ENCODE results near the gene EPS8L3. TPM values are rescaled to one million over a fixed set of nuclear protein-coding genes. Genes with fewer than 3 reads are reported as not detected.

Gene EPS8L3
- total and polyA plus RNA-seq, 10 of the 15 experiments (the other 5 are each of a cell fraction or from before 2014, with no cell fraction given) = not detected

DNA sequence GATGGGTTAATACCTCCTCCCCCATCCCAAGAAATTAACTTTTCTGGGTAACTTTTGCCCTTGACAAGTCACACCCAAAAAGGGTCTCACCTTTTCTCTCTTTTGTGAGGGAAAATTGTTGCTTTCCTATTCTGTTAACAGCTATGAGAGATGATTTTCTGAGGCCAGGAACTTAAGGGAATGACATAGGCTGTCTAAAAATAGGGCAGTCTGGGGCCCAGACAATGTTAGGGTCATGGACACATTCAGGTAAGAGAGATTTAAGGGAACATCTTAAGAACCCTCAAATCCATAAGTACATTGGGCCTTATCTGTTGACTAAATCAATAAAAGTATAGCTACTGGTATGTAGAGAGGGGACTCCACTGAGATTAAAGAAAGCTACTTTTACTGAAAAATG lies 14.5 kb downstream of the EPS8L3 start:
- POLR2A ChIA-PET = no interaction called here
- H3K9me3 ChIP-seq (replicated peaks; ENCODE audit: control insufficient read depth, insufficient read depth, low read length) = no peaks in the 10 kb centered on the region; the same call in 2 of the 3 replicates

More for the DNA sequence above, 14.5 kb downstream of the EPS8L3 start:
- ChIA-PET RAD21 (ENCODE audit: unreplicated experiment) (interaction anchor here (1.6 kb wide), 1 partner anchor 203 kb away, joined by 4 read pairs; no protein-coding TSS in a partner anchor), CTCF (interaction anchor here (1.0 to 1.4 kb wide), 3 partner anchors 109 to 236 kb away, joined by 3 to 5 read pairs (median 4); partner anchors contain the start of gene AHCYL1), SMC1A (ENCODE audit: uncharacterized antibody, unreplicated experiment) (interaction anchor here (1.0 kb wide), 1 partner anchor 35 kb away, joined by 3 read pairs; no protein-coding TSS in a partner anchor)
- Histone ChIP-seq H3K27me3 (replicated peaks in 1 of 2; ENCODE audit: control insufficient read depth in 2 of 2, insufficient read depth in 2 of 2, low read length in 1 of 2) (peaks cover 8 to 13% of the 10 kb centered on the region in 2 experiments), H4K20me1 (ENCODE audit: control insufficient read depth, insufficient read depth) (no peaks in the 10 kb centered on the region), H2AFZ (ENCODE audit: control insufficient read depth, low read depth, low read length) (no peak overlapping the region), H3K9ac (ENCODE audit: control insufficient read depth, insufficient read depth, low read length) (no peak overlapping the region), H3K4me2 (ENCODE audit: control insufficient read depth, insufficient read depth) (no peak overlapping the region), H3K36me3 (ENCODE audit: control insufficient read depth in 2 of 2, insufficient read depth in 2 of 2, low read length in 1 of 2) (no peaks in the 10 kb centered on the region), H3K79me2 (ENCODE audit: control insufficient read depth, insufficient read depth, low read length) (no peaks in the 10 kb centered on the region), H3K4me1 (ENCODE audit: control insufficient read depth, insufficient read depth, low read length) (no peaks in the 10 kb centered on the region), H3K4me3 (no peak overlapping the region), H3K27ac (ENCODE audit: control insufficient read depth, insufficient read depth) (no peak overlapping the region)
- in situ Hi-C loops (cut with MboI) (no loop called here), intact Hi-C loops (cut with micrococcal nuclease; ENCODE audit: unreplicated experiment) (no loop called here)
- ATAC-seq = no peak
- TF ChIP-seq PML (IDR thresholded peaks at IDR 0.05; ENCODE audit: low read length) (no peak), TCF7 (IDR thresholded peaks at IDR 0.05; ENCODE audit: borderline replicate concordance) (no peak), ZNF274 (IDR thresholded peaks at IDR 0.05; ENCODE audit: insufficient read depth, insufficient read length) (no peak), YY1 (IDR thresholded peaks at IDR 0.05; ENCODE audit: low read depth, low read length) (no peak), ZNF622 (IDR thresholded peaks at IDR 0.05) (no peak), HCFC1 (IDR thresholded peaks at IDR 0.05; ENCODE audit: low read length) (no peak), FOS (IDR thresholded peaks at IDR 0.05; ENCODE audit: borderline replicate concordance, extremely low read depth, insufficient read length) (no peak), CBX3 (IDR thresholded peaks at IDR 0.05; ENCODE audit: borderline replicate concordance, low read depth) (no peak), RB1 (IDR thresholded peaks at IDR 0.05; ENCODE audit: borderline replicate concordance) (no peak), POLR2A (IDR thresholded peaks at IDR 0.05; ENCODE audit: low read depth, low read length) (no peak), NFXL1 (IDR thresholded peaks at IDR 0.05; ENCODE audit: borderline replicate concordance) (no peak), ZZZ3 (IDR thresholded peaks at IDR 0.05; ENCODE audit: control insufficient read depth, insufficient read length, low read depth) (no peak), SUPT20H (IDR thresholded peaks at IDR 0.05; ENCODE audit: borderline replicate concordance, control insufficient read depth, low read depth, low read length) (no peak), EZH2 (IDR thresholded peaks at IDR 0.05; ENCODE audit: borderline replicate concordance, control insufficient read depth, low read depth, low read length) (no peak), E2F8 (IDR thresholded peaks at IDR 0.05; ENCODE audit: low read depth, partially characterized antibody) (no peak), MXI1 (IDR thresholded peaks at IDR 0.05; ENCODE audit: low read depth, low read length) (no peak), NBN (IDR thresholded peaks at IDR 0.05) (no peak), TCF12 (IDR thresholded peaks at IDR 0.05; ENCODE audit: low read depth, low read length) (no peak)
- TF ChIP-seq, protein P1, sequence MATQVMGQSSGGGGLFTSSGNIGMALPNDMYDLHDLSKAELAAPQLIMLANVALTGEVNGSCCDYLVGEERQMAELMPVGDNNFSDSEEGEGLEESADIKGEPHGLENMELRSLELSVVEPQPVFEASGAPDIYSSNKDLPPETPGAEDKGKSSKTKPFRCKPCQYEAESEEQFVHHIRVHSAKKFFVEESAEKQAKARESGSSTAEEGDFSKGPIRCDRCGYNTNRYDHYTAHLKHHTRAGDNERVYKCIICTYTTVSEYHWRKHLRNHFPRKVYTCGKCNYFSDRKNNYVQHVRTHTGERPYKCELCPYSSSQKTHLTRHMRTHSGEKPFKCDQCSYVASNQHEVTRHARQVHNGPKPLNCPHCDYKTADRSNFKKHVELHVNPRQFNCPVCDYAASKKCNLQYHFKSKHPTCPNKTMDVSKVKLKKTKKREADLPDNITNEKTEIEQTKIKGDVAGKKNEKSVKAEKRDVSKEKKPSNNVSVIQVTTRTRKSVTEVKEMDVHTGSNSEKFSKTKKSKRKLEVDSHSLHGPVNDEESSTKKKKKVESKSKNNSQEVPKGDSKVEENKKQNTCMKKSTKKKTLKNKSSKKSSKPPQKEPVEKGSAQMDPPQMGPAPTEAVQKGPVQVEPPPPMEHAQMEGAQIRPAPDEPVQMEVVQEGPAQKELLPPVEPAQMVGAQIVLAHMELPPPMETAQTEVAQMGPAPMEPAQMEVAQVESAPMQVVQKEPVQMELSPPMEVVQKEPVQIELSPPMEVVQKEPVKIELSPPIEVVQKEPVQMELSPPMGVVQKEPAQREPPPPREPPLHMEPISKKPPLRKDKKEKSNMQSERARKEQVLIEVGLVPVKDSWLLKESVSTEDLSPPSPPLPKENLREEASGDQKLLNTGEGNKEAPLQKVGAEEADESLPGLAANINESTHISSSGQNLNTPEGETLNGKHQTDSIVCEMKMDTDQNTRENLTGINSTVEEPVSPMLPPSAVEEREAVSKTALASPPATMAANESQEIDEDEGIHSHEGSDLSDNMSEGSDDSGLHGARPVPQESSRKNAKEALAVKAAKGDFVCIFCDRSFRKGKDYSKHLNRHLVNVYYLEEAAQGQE (IDR thresholded peaks at IDR 0.05; ENCODE audit: low read depth, low read length) = no peak
- TF ChIP-seq, protein P2, sequence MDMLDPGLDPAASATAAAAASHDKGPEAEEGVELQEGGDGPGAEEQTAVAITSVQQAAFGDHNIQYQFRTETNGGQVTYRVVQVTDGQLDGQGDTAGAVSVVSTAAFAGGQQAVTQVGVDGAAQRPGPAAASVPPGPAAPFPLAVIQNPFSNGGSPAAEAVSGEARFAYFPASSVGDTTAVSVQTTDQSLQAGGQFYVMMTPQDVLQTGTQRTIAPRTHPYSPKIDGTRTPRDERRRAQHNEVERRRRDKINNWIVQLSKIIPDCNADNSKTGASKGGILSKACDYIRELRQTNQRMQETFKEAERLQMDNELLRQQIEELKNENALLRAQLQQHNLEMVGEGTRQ (IDR thresholded peaks at IDR 0.05; ENCODE audit: borderline replicate concordance, low read depth, low read length) = no peak
- FAIRE-seq = no peak
- BruUV-seq (replicated peaks) = no TSS peak
- no peak for DNase-seq (ENCODE audit: low read depth, low spot score)

Measured in GM12878 (cell line).